LNCaP clone FGC (cell line): ENCODE measurements around the gene SPPL3.

Source experiments
- DNase-seq: peaks from one replicate; pipeline ENCODE4 v3.0.0-alpha.2; 2011; ENCODE audit warnings: low read depth
- H3K4me3 ChIP-seq: 2 replicates; pipeline ENCODE4 v1.5.1; 2011; ENCODE audit warnings: mild to moderate bottlenecking, low read depth, low read length, control low read depth
- TF ChIP-seq, protein P1 (sequence below): IDR thresholded peaks from 2 replicates; pipeline ENCODE4 v1.5.1; 2012; ENCODE audit warnings: mild to moderate bottlenecking; ENCODE audit not compliant: control insufficient read depth, insufficient read depth; ENCODE audit errors: extremely low read depth

Gene SPPL3

GRCh38 chr12:120741476-120742421, 162.4 kb downstream of the SPPL3 start:
- H3K4me3 ChIP-seq: no peak overlapping the region
- TF ChIP-seq, protein P1, sequence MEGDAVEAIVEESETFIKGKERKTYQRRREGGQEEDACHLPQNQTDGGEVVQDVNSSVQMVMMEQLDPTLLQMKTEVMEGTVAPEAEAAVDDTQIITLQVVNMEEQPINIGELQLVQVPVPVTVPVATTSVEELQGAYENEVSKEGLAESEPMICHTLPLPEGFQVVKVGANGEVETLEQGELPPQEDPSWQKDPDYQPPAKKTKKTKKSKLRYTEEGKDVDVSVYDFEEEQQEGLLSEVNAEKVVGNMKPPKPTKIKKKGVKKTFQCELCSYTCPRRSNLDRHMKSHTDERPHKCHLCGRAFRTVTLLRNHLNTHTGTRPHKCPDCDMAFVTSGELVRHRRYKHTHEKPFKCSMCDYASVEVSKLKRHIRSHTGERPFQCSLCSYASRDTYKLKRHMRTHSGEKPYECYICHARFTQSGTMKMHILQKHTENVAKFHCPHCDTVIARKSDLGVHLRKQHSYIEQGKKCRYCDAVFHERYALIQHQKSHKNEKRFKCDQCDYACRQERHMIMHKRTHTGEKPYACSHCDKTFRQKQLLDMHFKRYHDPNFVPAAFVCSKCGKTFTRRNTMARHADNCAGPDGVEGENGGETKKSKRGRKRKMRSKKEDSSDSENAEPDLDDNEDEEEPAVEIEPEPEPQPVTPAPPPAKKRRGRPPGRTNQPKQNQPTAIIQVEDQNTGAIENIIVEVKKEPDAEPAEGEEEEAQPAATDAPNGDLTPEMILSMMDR: no peak
- no peak for DNase-seq

DNA sequence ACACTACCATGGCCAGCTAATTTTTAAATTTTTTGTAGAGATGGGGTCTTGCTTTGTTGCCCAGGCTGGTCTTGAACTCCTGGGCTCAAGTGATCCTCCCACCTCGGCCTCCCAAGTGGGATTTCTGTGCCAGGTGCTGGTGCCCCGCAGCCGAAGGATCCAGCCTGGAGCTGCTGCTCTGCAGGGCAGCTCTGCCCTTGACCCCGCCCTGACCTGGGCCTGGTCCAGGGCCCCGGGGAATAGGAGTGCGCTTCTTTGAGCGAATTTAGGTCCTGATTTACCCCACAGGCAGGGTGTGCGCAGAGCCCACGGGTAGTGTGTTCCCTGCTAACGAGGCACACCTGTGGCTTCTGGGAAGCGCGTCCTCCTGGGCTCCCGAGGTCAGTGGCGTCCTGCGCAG, 163.3 kb downstream of the SPPL3 start:
- TF ChIP-seq, protein P1: no peak
- H3K4me3 ChIP-seq: no peak overlapping the region
- DNase-seq: no peak

DNA sequence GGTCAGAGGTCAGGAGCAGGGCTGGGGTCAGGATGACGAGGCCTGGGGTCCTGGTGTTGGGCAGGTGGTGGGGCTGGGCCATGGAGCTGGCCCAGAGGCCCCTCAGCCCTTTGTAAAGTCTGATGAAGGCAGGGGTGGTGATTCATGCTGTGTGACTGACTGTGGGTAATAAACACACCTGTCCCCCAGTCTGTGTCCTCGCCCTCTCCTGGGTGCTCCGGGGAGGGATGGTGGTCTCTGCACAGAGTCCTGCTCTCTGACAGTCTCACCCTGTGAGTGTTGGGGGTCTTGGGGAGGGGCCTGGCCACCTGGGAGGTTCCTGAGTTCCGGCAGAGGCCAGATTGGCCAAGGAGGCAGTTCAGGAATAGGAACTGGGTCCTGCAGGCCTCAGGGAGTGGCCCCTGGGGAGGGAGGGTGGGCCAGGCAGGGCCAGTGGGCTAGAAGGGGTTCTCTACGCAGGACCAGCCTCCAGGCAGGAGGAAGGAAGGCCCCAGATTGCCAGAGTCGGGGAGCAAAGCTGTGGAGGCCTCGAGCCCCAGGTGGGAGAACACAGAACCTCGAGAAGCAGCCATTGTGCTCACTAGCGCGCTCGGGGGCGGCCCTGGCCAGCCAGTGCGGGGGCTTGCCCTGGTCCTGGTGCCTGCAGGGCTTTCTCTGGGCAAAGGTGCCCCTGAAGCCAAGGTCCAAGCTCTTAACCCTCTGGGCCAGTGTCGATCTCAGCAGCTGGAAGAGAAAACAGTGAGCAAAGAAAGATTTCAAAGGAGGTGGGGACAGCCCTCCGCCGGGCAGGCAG, 164.1 kb downstream of the SPPL3 start:
- H3K4me3 ChIP-seq: no peak overlapping the region
- TF ChIP-seq, protein P1: no peak

GRCh38 chr12:120739031-120739762, 165.0 kb downstream of the SPPL3 start:
- no peak for DNase-seq
- TF ChIP-seq, protein P1: no peak
- H3K4me3 ChIP-seq: no peak overlapping the region

More for the DNA sequence above, 164.1 kb downstream of the SPPL3 start:
- DNase-seq: no peak

DNA sequence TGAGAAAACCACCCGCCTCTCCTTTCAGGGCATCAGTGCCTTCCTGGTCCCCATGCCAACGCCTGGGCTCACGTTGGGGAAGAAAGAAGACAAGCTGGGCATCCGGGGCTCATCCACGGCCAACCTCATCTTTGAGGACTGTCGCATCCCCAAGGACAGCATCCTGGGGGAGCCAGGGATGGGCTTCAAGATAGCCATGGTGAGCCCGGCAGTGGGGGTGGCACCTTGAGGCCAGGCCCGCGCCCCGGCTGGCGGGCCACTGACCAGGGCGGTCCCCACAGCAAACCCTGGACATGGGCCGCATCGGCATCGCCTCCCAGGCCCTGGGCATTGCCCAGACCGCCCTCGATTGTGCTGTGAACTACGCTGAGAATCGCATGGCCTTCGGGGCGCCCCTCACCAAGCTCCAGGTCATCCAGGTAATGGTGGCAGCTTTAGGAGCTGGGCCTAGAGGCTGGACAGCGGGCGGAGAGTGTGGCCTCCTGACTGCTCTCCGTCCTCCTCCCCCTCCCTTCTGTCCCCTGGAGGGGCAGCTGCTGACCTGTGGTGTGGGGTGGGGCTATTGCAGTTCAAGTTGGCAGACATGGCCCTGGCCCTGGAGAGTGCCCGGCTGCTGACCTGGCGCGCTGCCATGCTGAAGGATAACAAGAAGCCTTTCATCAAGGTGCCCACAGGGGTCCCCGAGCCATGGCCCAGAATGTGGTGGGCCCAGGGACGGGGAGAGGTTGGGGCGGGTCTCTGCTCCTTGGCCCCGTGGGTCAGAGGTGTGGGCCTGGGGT, 165.7 kb downstream of the SPPL3 start:
- no peak overlapping the region for H3K4me3 ChIP-seq
- TF ChIP-seq, protein P1: no peak
- no peak for DNase-seq
